ENCODE results near the gene PCK1.

DNA sequence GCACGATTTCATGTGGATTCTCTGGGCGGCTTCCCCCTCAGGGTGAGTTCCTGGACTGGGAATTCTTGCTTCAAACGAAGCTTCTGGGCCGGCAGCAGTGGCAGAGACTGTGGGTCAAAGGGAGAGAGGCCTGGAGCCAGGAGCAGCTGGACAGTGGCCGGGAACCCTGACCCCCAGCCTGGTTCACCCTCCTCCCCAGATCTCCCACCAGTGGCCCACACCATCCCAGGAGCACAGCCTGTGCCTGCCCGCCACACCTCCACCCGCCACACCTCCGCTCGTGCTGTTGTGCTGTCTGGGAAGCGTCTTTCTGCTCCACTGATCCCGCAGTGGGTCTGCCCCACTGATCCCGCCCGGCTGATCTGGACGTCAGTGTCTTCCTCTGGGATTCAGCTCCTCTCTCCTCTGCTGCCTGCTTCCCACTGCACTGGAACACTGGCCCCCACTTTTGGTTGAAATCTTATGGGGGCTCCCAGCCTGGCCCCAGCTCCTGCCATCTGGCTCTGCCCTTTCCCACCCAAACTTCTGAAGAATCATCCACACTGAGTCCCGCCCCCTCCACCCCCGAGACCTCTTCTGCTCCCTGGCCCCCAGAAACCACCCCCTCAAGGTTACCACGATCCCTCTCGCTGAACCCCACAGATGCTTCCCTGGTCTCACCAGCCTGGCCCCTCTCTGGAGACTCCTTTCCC is 49.5 kb downstream of the PCK1 start:
- TF ChIP-seq SUZ12 (IDR thresholded peaks at IDR 0.05; ENCODE audit: extremely low read depth, insufficient read depth, insufficient read length) (no peak), YY1 (IDR thresholded peaks at IDR 0.05; ENCODE audit: insufficient read depth, insufficient read length) (no peak), ZNF274 (IDR thresholded peaks at IDR 0.05; ENCODE audit: low read depth, low read length) (no peak)
